Activated CD4-positive, alpha-beta T cell treated with anti-CD3 and anti-CD28 coated beads, Interleukin-2, Interleukin-6, amounts not matched to agents 100 ng/mL and 50 ng/mL, durations not matched to agents 16 hours and 8 hours (primary cell): ENCODE results near the gene OR56A4.
"Not testable (repeated sequence)": the region's sequence is repeated elsewhere in the genome, so short reads cannot be mapped to it uniquely, and the experiment has no call there.

Source experiments
- DNase-seq: peaks from one replicate; pipeline ENCODE4 v3.0.0-alpha.2; 2020

Gene OR56A4

GRCh38 chr11:6006846-6007245 is at the start of gene OR56A4:
OR56A4 (minus strand) TSS chr11:6006946; CDS start chr11:6002992, 3,954 bp downstream.
- DNase-seq, result no peak

- no peak for DNase-seq
These were observed 48.8 kb upstream of the OR56A4 start for GRCh38 chr11:6055569-6055968.

- DNase-seq, result no peak
These were observed 45.6 kb upstream of the OR56A4 start for GRCh38 chr11:6052374-6052773.

GRCh38 chr11:6040874-6041273 is 34.1 kb upstream of the OR56A4 start:
- no peak for DNase-seq

GRCh38 chr11:6030708-6031405 is 24.1 kb upstream of the OR56A4 start, which contains the start of gene OR56A1:
OR56A1 (minus strand) TSS chr11:6030758; CDS start chr11:6027692, 3,066 bp downstream.
- DNase-seq, result no peak

GRCh38 chr11:6027501-6027900 is 20.8 kb upstream of the OR56A4 start:
- no peak for DNase-seq

- DNase-seq, result no peak
These were observed 18.3 kb upstream of the OR56A4 start for GRCh38 chr11:6025056-6025455.

GRCh38 chr11:6022956-6023355 is 16.2 kb upstream of the OR56A4 start:
- DNase-seq, result peak; percentile 32

- no peak for DNase-seq
These were observed 6.3 kb upstream of the OR56A4 start for GRCh38 chr11:6013042-6013441.

- DNase-seq, result no peak
These were observed 5.4 kb upstream of the OR56A4 start for GRCh38 chr11:6012035-6012668.

- no peak for DNase-seq
These were observed 351 bp downstream of the OR56A4 start for GRCh38 chr11:6006395-6006794.

GRCh38 chr11:6002202-6002699 is 4.5 kb downstream of the OR56A4 start:
- DNase-seq, result no peak

- no peak for DNase-seq
These were observed 12.0 kb downstream of the OR56A4 start for GRCh38 chr11:5994791-5995190.

- DNase-seq, result peak; percentile 3
These were observed 14.0 kb downstream of the OR56A4 start for GRCh38 chr11:5992604-5993251.

- DNase-seq, result no peak
These were observed 14.6 kb downstream of the OR56A4 start for GRCh38 chr11:5992150-5992549.

GRCh38 chr11:5989203-5989602 is 17.5 kb downstream of the OR56A4 start:
- no peak for DNase-seq

GRCh38 chr11:5986885-5987284 is 19.9 kb downstream of the OR56A4 start, which contains the start of gene OR52L1:
OR52L1 (minus strand) TSS chr11:5986985; CDS start chr11:5986930, 55 bp downstream.
- no peak for DNase-seq

GRCh38 chr11:5983443-5983842 is 23.3 kb downstream of the OR56A4 start:
- no peak for DNase-seq

- DNase-seq, result no peak
These were observed 33.2 kb downstream of the OR56A4 start for GRCh38 chr11:5973530-5973929.

GRCh38 chr11:5968394-5968793 is 38.4 kb downstream of the OR56A4 start, which contains the start of gene OR56A5:
OR56A5 (minus strand) TSS chr11:5968494; CDS start chr11:5968494, 0 bp downstream.
- no peak for DNase-seq

GRCh38 chr11:5967708-5968107 is 39.0 kb downstream of the OR56A4 start:
- DNase-seq, result no peak

- DNase-seq, result no peak
These were observed 39.8 kb downstream of the OR56A4 start for GRCh38 chr11:5966958-5967357.

GRCh38 chr11:5960704-5961320 is 45.9 kb downstream of the OR56A4 start:
- not testable (repeated sequence) for DNase-seq
